ENCODE measurements around the gene SRD5A2.

GRCh38 chr2:31553362-31553761, 27.4 kb downstream of the SRD5A2 start:
- TF ChIP-seq CTCF (IDR thresholded peaks at IDR 0.05) (no peak), EZH2 (IDR thresholded peaks at IDR 0.05; ENCODE audit: borderline replicate concordance, insufficient read depth, low read depth, low read length, poor library complexity, severe bottlenecking) (no peak)
